SU-DHL-6 (cell line): ENCODE data around the gene BCO2.

ENCODE experiments used
- H2AFZ ChIP-seq: fragments of 200-600 bp; sonication (generic); 2 replicates; pipeline ENCODE4 v1.6.1; 2014; ENCODE audit warnings: low read depth, mild to moderate bottlenecking, moderate library complexity, mixed read lengths, antibody characterized with exemption, low read length; ENCODE audit not compliant: severe bottlenecking
- H3F3A ChIP-seq: fragments of 200-600 bp; shearing (Covaris generic); 2 replicates; pipeline ENCODE4 v1.6.0; 2016; ENCODE audit warnings: antibody characterized with exemption, mild to moderate bottlenecking; ENCODE audit not compliant: insufficient read depth
- H3K27ac ChIP-seq: fragments of 200-600 bp; sonication (generic); 2 replicates; pipeline ENCODE4 v1.5.1; 2016; ENCODE audit warnings: low read depth, mild to moderate bottlenecking, low read length, moderate library complexity, mixed read lengths
- H3K27me3 ChIP-seq: fragments of 200-600 bp; sonication (generic), shearing (Covaris generic); 2 replicates; pipeline ENCODE4 v1.6.0; 2014; ENCODE audit warnings: mild to moderate bottlenecking, low read length
- H3K36me3 ChIP-seq: fragments of 200-600 bp; sonication (generic); 2 replicates; pipeline ENCODE4 v1.6.1; 2014; ENCODE audit warnings: mild to moderate bottlenecking, low read length, mixed read lengths
- H3K4me2 ChIP-seq: fragments of 300-600, 200-600 bp; shearing (Covaris generic), sonication (generic); 2 replicates; pipeline ENCODE4 v1.6.0; 2014; ENCODE audit warnings: low read length, low read depth, mild to moderate bottlenecking; ENCODE audit not compliant: poor library complexity, severe bottlenecking
- H3K4me3 ChIP-seq: fragments of 200-600 bp; sonication (generic); 2 replicates; pipeline ENCODE4 v1.5.1; 2014; ENCODE audit warnings: antibody characterized with exemption, low read length, mild to moderate bottlenecking, mixed read lengths; ENCODE audit not compliant: insufficient read depth, poor library complexity, severe bottlenecking
- H3K79me2 ChIP-seq: fragments of 200-600 bp; sonication (generic); 2 replicates; pipeline ENCODE4 v1.6.1; 2014; ENCODE audit warnings: mild to moderate bottlenecking, low read length, moderate library complexity; ENCODE audit not compliant: insufficient read depth
- H3K9ac ChIP-seq: fragments of 200-600 bp; sonication (generic); 2 replicates; pipeline ENCODE4 v1.7.0; 2014; ENCODE audit warnings: mild to moderate bottlenecking, low read length
- H3K9me2 ChIP-seq: fragments of 200-600 bp; sonication (generic); replicated peaks from 2 replicates; pipeline ENCODE4 v1.6.1; 2014; ENCODE audit warnings: low read length; ENCODE audit not compliant: insufficient read depth
- H3K9me3 ChIP-seq: fragments of 200-600 bp; sonication (generic); 2 replicates; pipeline ENCODE4 v1.6.1; 2014; ENCODE audit warnings: low read length, mixed read lengths; ENCODE audit not compliant: insufficient read depth
- H4K20me1 ChIP-seq: fragments of 200-600 bp; sonication (generic); 2 replicates; pipeline ENCODE4 v1.6.1; 2014; ENCODE audit warnings: low read depth, mild to moderate bottlenecking, antibody characterized with exemption, low read length, moderate library complexity, mixed read lengths
- EZH2phosphoT487 ChIP-seq: fragments of 200-600 bp; sonication (generic), shearing (Covaris generic); conservative IDR thresholded peaks from 2 replicates; pipeline ENCODE4 v1.6.1; 2018; ENCODE audit warnings: mild to moderate bottlenecking, antibody characterized with exemption, low read length, moderate library complexity, mixed read lengths
- TF ChIP-seq, protein P1 (sequence below): fragments of 200-600 bp; sonication (generic); IDR thresholded peaks from one replicate; pipeline ENCODE4 v1.5.1; 2017; ENCODE audit warnings: antibody characterized with exemption, mild to moderate bottlenecking, low read length, moderate library complexity; ENCODE audit not compliant: insufficient read depth, poor library complexity, severe bottlenecking

Gene BCO2

DNA sequence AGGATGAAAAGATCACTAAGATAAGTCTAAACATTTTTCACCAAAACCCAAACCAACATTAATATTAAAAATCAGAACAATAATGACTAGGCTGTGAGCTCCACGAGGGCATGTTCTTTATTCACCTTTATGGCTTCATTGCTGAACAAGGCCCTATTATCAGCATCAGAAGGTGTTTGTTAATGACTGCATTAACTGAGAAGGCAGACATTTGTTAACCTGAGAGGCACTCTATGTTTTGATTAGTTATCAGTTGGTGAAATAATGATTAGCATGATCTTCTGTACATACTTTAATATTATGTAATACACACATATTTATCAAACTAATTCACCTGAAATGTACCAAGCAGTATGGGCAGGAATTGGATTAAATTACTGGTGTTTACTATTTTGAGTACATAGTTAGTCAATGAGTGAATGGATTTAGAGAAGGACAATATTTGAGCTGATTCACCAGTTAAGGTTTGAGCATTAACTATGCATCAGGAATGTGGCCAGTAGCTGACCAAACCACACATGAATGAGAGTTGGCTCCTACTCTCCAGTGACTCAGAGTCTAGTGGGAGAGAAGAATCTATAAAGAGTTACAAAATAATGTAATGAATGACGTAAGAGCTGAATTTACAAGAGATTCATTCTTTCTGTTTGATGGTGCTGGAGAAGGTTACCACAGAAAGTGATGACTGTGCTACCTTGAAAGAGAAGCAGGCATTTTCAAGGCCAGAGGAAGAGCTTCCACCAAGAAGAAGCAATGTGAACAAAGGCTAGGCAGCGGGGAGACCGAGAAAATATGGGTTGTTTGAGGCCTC is 18.2 kb upstream of the BCO2 start:
- H3K4me3 ChIP-seq = no peak overlapping the region
- no peak overlapping the region for H3K27ac ChIP-seq
- no peak overlapping the region for H3K4me2 ChIP-seq
- H3K9me3 ChIP-seq = no peaks in the 10 kb centered on the region
- no peaks in the 10 kb centered on the region for H3K79me2 ChIP-seq
- no peak overlapping the region for H3K9ac ChIP-seq
- H4K20me1 ChIP-seq = no peaks in the 10 kb centered on the region
- no peaks in the 10 kb centered on the region for H3K27me3 ChIP-seq
- no peaks in the 10 kb centered on the region for H3K36me3 ChIP-seq
- no peaks in the 10 kb centered on the region for H3F3A ChIP-seq
- H3K9me2 ChIP-seq = no peaks in the 10 kb centered on the region
- TF ChIP-seq, protein P1, sequence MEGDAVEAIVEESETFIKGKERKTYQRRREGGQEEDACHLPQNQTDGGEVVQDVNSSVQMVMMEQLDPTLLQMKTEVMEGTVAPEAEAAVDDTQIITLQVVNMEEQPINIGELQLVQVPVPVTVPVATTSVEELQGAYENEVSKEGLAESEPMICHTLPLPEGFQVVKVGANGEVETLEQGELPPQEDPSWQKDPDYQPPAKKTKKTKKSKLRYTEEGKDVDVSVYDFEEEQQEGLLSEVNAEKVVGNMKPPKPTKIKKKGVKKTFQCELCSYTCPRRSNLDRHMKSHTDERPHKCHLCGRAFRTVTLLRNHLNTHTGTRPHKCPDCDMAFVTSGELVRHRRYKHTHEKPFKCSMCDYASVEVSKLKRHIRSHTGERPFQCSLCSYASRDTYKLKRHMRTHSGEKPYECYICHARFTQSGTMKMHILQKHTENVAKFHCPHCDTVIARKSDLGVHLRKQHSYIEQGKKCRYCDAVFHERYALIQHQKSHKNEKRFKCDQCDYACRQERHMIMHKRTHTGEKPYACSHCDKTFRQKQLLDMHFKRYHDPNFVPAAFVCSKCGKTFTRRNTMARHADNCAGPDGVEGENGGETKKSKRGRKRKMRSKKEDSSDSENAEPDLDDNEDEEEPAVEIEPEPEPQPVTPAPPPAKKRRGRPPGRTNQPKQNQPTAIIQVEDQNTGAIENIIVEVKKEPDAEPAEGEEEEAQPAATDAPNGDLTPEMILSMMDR = no peak
- TF ChIP-seq EZH2phosphoT487 = no peak
- no peak overlapping the region for H2AFZ ChIP-seq

DNA sequence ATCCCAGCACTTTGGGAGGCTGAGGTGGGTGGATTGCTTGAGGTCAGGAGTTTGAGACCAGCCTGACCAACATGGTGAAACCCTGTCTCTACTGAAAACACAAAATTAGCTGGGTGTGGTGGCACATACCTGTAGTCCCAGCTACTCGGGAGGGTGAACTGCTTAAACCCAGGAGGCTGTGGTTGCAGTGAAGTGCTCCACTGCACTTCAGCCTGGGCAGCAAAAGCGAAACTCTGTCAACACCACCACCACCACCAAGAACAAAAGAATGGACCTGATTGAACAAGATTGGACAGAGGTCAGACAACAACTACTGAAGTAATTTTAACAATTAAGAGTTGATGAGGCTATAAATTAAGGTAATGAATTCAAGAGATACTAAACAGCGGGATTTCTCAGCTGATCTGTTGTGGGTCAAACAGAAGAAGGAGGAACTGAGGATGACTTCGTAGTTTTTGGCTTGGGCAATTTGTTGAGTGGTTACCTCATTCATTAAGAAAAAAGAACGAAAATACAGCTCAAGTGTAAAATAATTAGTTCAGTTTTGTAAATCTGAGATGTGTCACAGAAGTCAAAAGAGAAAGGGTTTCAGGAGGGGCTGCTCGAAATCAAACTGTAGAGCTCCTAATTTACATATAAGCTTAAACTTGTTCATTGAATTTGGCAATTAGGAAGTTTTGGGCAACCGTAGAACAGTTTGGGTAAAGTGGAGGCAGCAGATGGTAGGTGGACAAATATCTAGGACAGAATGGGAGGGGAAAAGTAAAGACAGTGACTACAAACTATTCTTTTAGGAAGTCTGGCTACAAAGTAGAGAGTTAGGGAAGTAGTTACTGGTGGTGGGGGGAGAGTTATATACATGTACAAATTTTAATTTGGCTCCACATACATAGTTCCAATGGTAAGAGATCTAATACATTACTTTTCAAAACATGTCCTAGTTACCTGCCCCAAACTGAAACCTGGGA is 15.9 kb upstream of the BCO2 start:
- Histone ChIP-seq H3K4me3 (no peak overlapping the region), H3K9ac (no peak overlapping the region), H3F3A (no peaks in the 10 kb centered on the region), H2AFZ (no peak overlapping the region), H3K27ac (no peak overlapping the region), H3K36me3 (no peaks in the 10 kb centered on the region), H3K9me2 (no peaks in the 10 kb centered on the region), H3K27me3 (no peaks in the 10 kb centered on the region), H4K20me1 (no peaks in the 10 kb centered on the region), H3K4me2 (no peak overlapping the region), H3K9me3 (no peaks in the 10 kb centered on the region), H3K79me2 (no peaks in the 10 kb centered on the region)
- TF ChIP-seq, protein P1 = no peak

DNA sequence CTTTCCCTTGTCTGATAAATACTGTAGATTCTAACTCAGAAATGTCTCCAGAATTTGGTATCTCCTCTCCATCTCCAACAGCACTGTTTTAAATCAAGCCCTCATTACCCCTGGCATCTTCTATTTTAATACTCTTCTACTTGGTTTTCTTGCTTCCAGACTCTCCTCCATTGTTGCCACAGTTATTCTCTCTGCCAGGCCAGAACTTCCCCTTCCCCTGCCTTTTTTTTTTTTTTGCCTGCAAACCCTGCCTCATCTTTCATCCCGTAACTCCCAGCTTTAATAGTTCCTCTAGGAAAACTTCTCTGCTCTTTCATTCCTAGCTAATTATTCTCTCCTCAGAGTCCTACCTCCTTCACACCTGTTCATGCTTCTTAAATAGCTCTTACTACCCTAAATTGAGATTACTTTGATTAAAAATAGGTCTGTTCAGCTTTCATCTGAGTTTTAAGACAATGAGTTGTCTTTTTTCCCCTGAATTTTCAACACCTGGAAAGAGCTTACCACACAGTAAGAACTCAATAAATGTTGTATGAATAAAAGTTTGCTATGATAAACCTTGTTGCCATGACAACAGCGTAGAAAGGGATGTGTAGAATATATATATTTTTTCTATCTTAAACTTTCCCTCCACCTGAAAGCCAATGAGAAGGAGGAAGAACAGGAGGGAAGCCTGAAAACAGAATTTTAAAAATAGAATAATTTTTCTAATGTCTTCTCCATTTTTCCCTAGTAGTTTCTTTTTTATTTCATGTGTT is 15.0 kb upstream of the BCO2 start:
- H3F3A ChIP-seq = no peaks in the 10 kb centered on the region
- H3K36me3 ChIP-seq = no peaks in the 10 kb centered on the region
- no peak overlapping the region for H3K4me3 ChIP-seq
- no peaks in the 10 kb centered on the region for H3K27me3 ChIP-seq
- no peaks in the 10 kb centered on the region for H3K9me2 ChIP-seq
- H4K20me1 ChIP-seq = no peaks in the 10 kb centered on the region
- H3K9me3 ChIP-seq = no peaks in the 10 kb centered on the region
- no peak overlapping the region for H2AFZ ChIP-seq
- no peak overlapping the region for H3K27ac ChIP-seq
- H3K79me2 ChIP-seq = no peaks in the 10 kb centered on the region
- H3K9ac ChIP-seq = no peak overlapping the region
- TF ChIP-seq EZH2phosphoT487 = no peak
- TF ChIP-seq, protein P1 = no peak
- H3K4me2 ChIP-seq = no peak overlapping the region
